HepG2 (cell line): Measurements from ENCODE around the gene BCL2L1. TPM values are rescaled to one million over a fixed set of nuclear protein-coding genes. Genes with fewer than 3 reads are reported as not detected.
A peak's percentile ranks its signal among the peaks of the same experiment; 100 is the strongest.

Experiments
- ARHGAP35 ChIP-seq: sonication (generic); formaldehyde crosslinking; IDR thresholded peaks from 2 replicates; pipeline ENCODE4 v1.9.0; 2022; ENCODE audit warnings: mild to moderate bottlenecking, inconsistent platforms, moderate library complexity, missing genetic modification reagents, borderline replicate concordance
- ATF2 ChIP-seq: sonication (generic); formaldehyde crosslinking; IDR thresholded peaks from 2 replicates; pipeline ENCODE4 v1.4.0; 2020; ENCODE audit warnings: missing genetic modification reagents
- CREM ChIP-seq, 2 experiments: sonication (generic) in 1 of 2; formaldehyde crosslinking in 1 of 2; IDR thresholded peaks; 2 replicates each; pipeline versions ENCODE4 v1.4.0 to v1.6.1; 2016 to 2020; ENCODE audit warnings: antibody characterized with exemption in 1 of 2, mild to moderate bottlenecking in 1 of 2, missing genetic modification reagents in 1 of 2
- EED ChIP-seq: sonication (generic); formaldehyde crosslinking; IDR thresholded peaks from 2 replicates; pipeline ENCODE4 v1.5.0; 2020; ENCODE audit warnings: mild to moderate bottlenecking, missing genetic modification reagents
- ETS1 ChIP-seq: sonication (generic); formaldehyde crosslinking; IDR thresholded peaks from 2 replicates; pipeline ENCODE4 v1.4.0; 2020; ENCODE audit warnings: missing genetic modification reagents
- ETV5 ChIP-seq: IDR thresholded peaks from 2 replicates; pipeline ENCODE4 v1.6.1; 2018; ENCODE audit warnings: missing biosample characterization, missing genetic modification reagents, inconsistent platforms, borderline replicate concordance
- FOXK2 ChIP-seq: fragments of 450-650 bp; IDR thresholded peaks from 2 replicates; pipeline ENCODE4 v1.6.1; 2016
- HOXA5 ChIP-seq: sonication (generic); formaldehyde crosslinking; IDR thresholded peaks from 2 replicates; pipeline ENCODE4 v1.4.0; 2020; ENCODE audit warnings: missing genetic modification reagents
- JARID2 ChIP-seq: sonication (generic); formaldehyde crosslinking; IDR thresholded peaks from 2 replicates; pipeline ENCODE4 v1.8.1; 2023; ENCODE audit warnings: missing genetic modification reagents, inconsistent platforms; ENCODE audit not compliant: insufficient replicate concordance
- MIER3 ChIP-seq: IDR thresholded peaks from 2 replicates; pipeline ENCODE4 v1.6.1; 2016; ENCODE audit warnings: missing compliant biosample characterization, borderline replicate concordance
- NFRKB ChIP-seq: fragments of 450-650 bp; IDR thresholded peaks from 2 replicates; pipeline ENCODE4 v1.6.1; 2017
- SOX5 ChIP-seq: IDR thresholded peaks from 2 replicates; pipeline ENCODE4 v1.6.1; 2016; ENCODE audit warnings: borderline replicate concordance
- SP1 ChIP-seq, 2 experiments: fragments of 450-650 bp in 1 of 2; sonication (generic) in 1 of 2; formaldehyde crosslinking in 1 of 2; IDR thresholded peaks; 2 replicates each; pipeline versions ENCODE4 v1.4.0 to v1.6.1; 2016 to 2020; ENCODE audit warnings: missing genetic modification reagents in 1 of 2
- THRA ChIP-seq: sonication (generic); formaldehyde crosslinking; IDR thresholded peaks from 2 replicates; pipeline ENCODE4 v1.4.0; 2020; ENCODE audit warnings: missing genetic modification reagents, borderline replicate concordance
- ZC3H13 ChIP-seq: sonication (generic); formaldehyde crosslinking; IDR thresholded peaks from 2 replicates; pipeline ENCODE4 v1.8.1; 2023; ENCODE audit warnings: mild to moderate bottlenecking, missing genetic modification reagents, moderate library complexity
- ZFP90 ChIP-seq: sonication (generic); formaldehyde crosslinking; IDR thresholded peaks from 2 replicates; pipeline ENCODE4 v1.8.0; 2022; ENCODE audit warnings: missing genetic modification reagents, mild to moderate bottlenecking, inconsistent platforms, borderline replicate concordance
- ZKSCAN5 ChIP-seq: sonication (generic); formaldehyde crosslinking; IDR thresholded peaks from 2 replicates; pipeline ENCODE4 v1.5.1; 2020; ENCODE audit warnings: mild to moderate bottlenecking, missing genetic modification reagents
- ZNF280D ChIP-seq: sonication (generic); formaldehyde crosslinking; IDR thresholded peaks from 2 replicates; pipeline ENCODE4 v1.5.1; 2020; ENCODE audit warnings: mild to moderate bottlenecking, missing genetic modification reagents
- ZNF282 ChIP-seq: fragments of 450-650 bp; IDR thresholded peaks from 2 replicates; pipeline ENCODE4 v1.6.1; 2018; ENCODE audit not compliant: partially characterized antibody
- ZNF414 ChIP-seq: sonication (generic); formaldehyde crosslinking; IDR thresholded peaks from 2 replicates; pipeline ENCODE4 v1.5.0; 2020; ENCODE audit warnings: missing genetic modification reagents
- ZNF580 ChIP-seq: IDR thresholded peaks from 2 replicates; pipeline ENCODE4 v1.6.1; 2016; ENCODE audit warnings: low read depth, borderline replicate concordance
- ZNF644 ChIP-seq: IDR thresholded peaks from 2 replicates; pipeline ENCODE4 v1.6.1; 2016; ENCODE audit warnings: low read depth
- polyA plus RNA-seq, 8 experiments: library from polyadenylated mRNA; depleted of rRNA in 3 of 8; stranded (reverse) in 7 of 8; unstranded in 1 of 8; fragments of >200 nt; fragmentation: Illumina TruSeq in 4 of 8; extraction: Trizol in 4 of 8; gene quantifications; 2 replicates each; pipeline versions ENCODE4 v1.2.1 to v1.2.3, GENCODE V29; 2011 to 2016; ENCODE audit warnings: low read depth in 4 of 8, missing spikeins in 1 of 8, mixed read lengths in 1 of 8; ENCODE audit not compliant: insufficient read depth in 1 of 8
- total RNA-seq, 5 experiments: library from RNA; depleted of rRNA; stranded (reverse); fragments of >200 nt; fragmentation: Illumina TruSeq; extraction: Trizol; gene quantifications; 2 replicates each; pipeline ENCODE4 v1.2.3, GENCODE V29; 2016; ENCODE audit warnings: low read depth in 1 of 5

BCL2L1 gene
- total and polyA plus RNA-seq, 2 of the 13 experiments (the other 11 are each of a cell fraction or from before 2014, with no cell fraction given) = 164 to 258 TPM

GRCh38 chr20:31706607-31707257 is 15.9 kb downstream of the BCL2L1 start (continued):
- peak; percentile 98 for TF ChIP-seq ZNF580 (CRISPR knock-in tag)
- peak; percentile 94 for TF ChIP-seq ETV5 (CRISPR knock-in tag)
- peak; percentile 99 for TF ChIP-seq ZNF414 (CRISPR knock-in tag)
- TF ChIP-seq ARHGAP35 = no peak
- peak; percentile 99 for TF ChIP-seq ZNF644 (CRISPR knock-in tag)
- peak; percentile 98 for TF ChIP-seq HOXA5
- peak; percentile 96 for TF ChIP-seq SOX5 (CRISPR knock-in tag)
- peak; percentile 96 for TF ChIP-seq THRA
- peak; percentile 67 for TF ChIP-seq JARID2 (CRISPR knock-in tag)
- TF ChIP-seq ZNF282 = no peak
- TF ChIP-seq CREM (IDR thresholded peaks at IDR 0.05) = peak; percentile 96
- no peak for TF ChIP-seq CREM (CRISPR knock-in tag; IDR thresholded peaks at IDR 0.05)
- peak; percentile 86; the same call in 1 of the 2 replicates for TF ChIP-seq ZNF280D (CRISPR knock-in tag)
- TF ChIP-seq ETS1 (CRISPR knock-in tag) = no peak
- TF ChIP-seq EED (CRISPR knock-in tag) = no peak
- peak; percentile 97; the same call in 1 of the 2 replicates for TF ChIP-seq MIER3
- TF ChIP-seq SP1 (IDR thresholded peaks at IDR 0.05) = no peak
- TF ChIP-seq SP1 (CRISPR knock-in tag; IDR thresholded peaks at IDR 0.05) = no peak
- TF ChIP-seq ZC3H13 (CRISPR knock-in tag) = no peak
- no peak for TF ChIP-seq NFRKB
- TF ChIP-seq FOXK2 = peak; percentile 53; the same call in 1 of the 2 replicates
- TF ChIP-seq ZFP90 (CRISPR knock-in tag) = peak; percentile 100
- no peak for TF ChIP-seq ZKSCAN5 (CRISPR knock-in tag)
- peak; percentile 98 for TF ChIP-seq ATF2
